ENCODE data around the gene SMIM5.

GRCh38 chr17:75615301-75615700, 17.9 kb upstream of the SMIM5 start:
- TF ChIP-seq EP300 (IDR thresholded peaks at IDR 0.05) (no peak), CTCF (IDR thresholded peaks at IDR 0.05) (no peak)
